GM06990 (cell line): ENCODE results near the gene ITPR1.

Experiments used
- DNase-seq: peaks from one replicate; pipeline ENCODE4 v3.0.0-alpha.2; 2011; ENCODE audit not compliant: insufficient read length; ENCODE audit errors: extremely low read depth
- H3K27me3 ChIP-seq: replicated peaks from 2 replicates; pipeline ENCODE4 v1.6.0; 2011; ENCODE audit warnings: low read length; ENCODE audit not compliant: control insufficient read depth, insufficient read depth
- H3K36me3 ChIP-seq: 2 replicates; pipeline ENCODE4 v1.5.1; 2011; ENCODE audit warnings: low read length; ENCODE audit not compliant: control insufficient read depth, insufficient read depth
- H3K4me3 ChIP-seq: replicated peaks from 2 replicates; pipeline ENCODE4 v1.5.1; 2011; ENCODE audit warnings: low read depth, mild to moderate bottlenecking, control low read depth, low read length
- TF ChIP-seq, protein P1 (sequence below): IDR thresholded peaks from 2 replicates; pipeline ENCODE4 v1.5.1; 2011; ENCODE audit warnings: low read length, control low read depth, mild to moderate bottlenecking, inconsistent platforms; ENCODE audit not compliant: insufficient read depth, poor library complexity, severe bottlenecking

The ITPR1 gene

DNA sequence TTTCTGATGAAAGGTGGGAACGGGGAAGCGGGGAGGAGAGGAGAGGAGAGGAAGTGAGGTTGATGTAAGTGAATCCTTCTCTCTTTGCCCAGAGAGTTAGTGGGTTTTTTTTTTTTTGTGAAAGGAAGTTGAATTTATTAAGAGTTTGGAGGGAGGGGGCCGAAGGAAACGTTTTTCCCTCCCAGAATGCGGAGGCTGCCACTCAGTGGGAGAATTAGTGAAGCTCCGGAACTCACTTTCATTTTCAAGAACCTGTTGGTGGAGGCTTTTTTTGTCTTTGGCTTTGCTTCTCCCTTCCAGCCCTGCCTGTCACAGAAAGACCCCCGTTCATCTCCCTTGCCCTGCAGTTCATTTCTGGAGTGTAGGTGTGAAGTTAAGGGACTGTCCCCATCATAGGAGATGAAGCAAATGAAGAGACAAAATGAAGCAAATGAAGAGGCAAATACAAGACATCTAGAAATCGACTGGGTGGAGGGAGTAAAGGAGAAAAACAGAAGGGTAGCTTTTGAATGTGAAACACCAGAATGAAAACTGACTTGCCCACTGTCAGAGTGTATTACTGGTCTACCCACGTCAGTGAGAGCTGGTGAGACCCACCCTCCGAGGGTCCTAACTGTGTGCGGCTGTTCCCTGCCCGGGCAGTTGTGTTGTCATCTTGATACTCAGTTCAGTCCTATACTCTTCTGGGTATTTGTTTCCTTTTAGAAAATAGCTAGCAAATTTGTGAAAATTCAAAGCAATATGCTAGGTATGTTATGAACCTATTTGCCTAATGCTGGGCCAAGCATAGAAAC lies 91.5 kb downstream of the ITPR1 start:
- peak; percentile 7 for DNase-seq
- Histone ChIP-seq H3K4me3 (peak overlapping the region; percentile 16), H3K27me3 (no peaks in the 10 kb centered on the region), H3K36me3 (no peaks in the 10 kb centered on the region)
- TF ChIP-seq, protein P1, sequence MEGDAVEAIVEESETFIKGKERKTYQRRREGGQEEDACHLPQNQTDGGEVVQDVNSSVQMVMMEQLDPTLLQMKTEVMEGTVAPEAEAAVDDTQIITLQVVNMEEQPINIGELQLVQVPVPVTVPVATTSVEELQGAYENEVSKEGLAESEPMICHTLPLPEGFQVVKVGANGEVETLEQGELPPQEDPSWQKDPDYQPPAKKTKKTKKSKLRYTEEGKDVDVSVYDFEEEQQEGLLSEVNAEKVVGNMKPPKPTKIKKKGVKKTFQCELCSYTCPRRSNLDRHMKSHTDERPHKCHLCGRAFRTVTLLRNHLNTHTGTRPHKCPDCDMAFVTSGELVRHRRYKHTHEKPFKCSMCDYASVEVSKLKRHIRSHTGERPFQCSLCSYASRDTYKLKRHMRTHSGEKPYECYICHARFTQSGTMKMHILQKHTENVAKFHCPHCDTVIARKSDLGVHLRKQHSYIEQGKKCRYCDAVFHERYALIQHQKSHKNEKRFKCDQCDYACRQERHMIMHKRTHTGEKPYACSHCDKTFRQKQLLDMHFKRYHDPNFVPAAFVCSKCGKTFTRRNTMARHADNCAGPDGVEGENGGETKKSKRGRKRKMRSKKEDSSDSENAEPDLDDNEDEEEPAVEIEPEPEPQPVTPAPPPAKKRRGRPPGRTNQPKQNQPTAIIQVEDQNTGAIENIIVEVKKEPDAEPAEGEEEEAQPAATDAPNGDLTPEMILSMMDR, result no peak

DNA sequence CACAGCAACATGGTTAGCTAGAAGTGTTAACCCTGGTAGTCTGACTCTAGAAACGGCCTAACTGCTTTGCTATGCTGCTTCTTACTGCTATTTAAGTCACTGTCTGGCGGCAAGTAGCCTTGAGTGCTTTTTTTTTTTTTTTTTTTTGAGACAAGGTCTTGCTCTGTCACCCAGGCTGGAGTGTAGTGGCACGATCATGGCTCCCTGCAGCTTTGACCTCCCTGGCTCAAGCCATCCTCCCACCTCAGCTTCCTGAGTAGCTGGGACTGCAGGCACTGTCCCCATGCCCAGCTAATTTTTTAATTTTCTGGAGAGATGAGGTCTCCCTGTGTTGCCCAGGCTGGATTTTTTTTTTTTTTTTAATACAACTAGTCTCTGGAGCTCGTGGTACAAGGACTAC lies 93.2 kb downstream of the ITPR1 start:
- TF ChIP-seq, protein P1, result no peak
- DNase-seq, result no peak
- Histone ChIP-seq H3K36me3 (no peaks in the 10 kb centered on the region), H3K27me3 (no peaks in the 10 kb centered on the region), H3K4me3 (no peak overlapping the region)

DNA sequence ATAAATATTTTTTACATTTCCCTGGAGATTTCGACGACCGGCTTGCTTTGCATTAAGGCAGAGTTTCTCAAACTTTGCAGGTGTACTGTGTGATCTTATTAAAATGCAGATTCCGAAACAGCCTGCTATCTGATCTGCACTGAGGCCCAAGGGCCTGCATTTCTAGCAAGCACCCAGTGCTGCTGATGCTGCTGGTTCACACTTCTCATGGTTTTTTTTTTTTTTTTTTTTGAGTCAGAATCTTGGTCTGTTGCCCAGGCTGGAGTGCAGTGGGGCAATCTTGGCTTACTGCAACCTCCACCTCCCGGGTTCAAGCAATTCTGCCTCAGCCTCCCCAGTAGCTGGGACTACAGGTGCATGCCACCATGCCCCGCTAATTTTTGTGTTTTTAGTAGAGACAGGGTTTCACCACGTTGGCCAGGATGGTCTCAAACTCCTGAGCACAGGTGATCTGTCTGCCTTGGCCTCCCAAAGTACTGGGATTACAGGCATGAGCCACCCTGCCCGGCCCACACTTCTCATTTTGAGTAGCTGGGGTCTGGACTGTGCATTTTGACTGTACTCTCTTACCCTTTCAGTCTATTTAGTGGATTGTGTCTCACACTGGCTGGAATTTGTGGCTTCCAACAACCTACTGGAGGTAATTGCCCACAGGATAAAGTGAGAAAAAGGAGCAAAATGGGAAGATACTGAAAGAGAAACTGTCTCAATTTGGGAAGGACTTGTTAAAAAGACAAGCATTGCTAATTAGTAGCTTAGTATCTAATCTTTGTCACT lies 94.1 kb downstream of the ITPR1 start:
- Histone ChIP-seq H3K36me3 (no peaks in the 10 kb centered on the region), H3K27me3 (no peaks in the 10 kb centered on the region), H3K4me3 (no peak overlapping the region)
- TF ChIP-seq, protein P1, result no peak
- DNase-seq, result peak; percentile 5

DNA sequence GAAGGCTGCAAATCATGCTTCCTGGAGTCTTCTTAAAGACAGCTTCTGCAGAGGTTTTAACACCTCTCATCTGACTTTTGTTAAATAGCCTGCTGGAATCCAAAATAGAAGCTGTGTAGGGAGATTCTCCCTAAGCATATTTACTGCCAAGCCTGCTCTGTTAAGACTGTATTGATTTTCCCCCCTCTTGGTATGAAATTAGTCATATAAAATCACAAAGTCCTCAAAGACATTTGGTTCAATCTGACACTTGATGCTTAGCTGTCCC lies 94.6 kb downstream of the ITPR1 start:
- Histone ChIP-seq H3K4me3 (no peak overlapping the region), H3K27me3 (no peaks in the 10 kb centered on the region), H3K36me3 (no peaks in the 10 kb centered on the region)
- TF ChIP-seq, protein P1, result no peak
- no peak for DNase-seq

DNA sequence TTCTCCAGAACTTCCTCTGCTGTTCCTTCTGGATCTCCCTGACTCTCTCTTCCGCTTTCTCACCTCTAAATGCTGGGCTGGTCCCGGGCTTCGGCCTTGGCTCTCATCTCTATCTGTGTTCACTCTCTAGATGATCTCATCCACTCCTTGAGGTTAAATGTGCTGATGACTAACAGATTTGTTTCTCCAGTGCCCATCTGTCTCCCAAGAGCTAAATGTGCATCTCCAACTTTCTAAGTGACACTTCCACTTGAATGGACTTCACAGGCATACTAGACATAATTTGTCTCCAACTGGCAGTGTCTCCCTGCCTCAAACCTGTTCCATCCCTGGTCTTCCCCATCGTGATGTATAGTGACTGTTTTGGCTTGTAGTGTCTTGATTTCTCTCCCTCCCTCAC lies 95.3 kb downstream of the ITPR1 start:
- TF ChIP-seq, protein P1, result no peak
- DNase-seq, result no peak
- Histone ChIP-seq H3K36me3 (no peaks in the 10 kb centered on the region), H3K4me3 (no peak overlapping the region), H3K27me3 (no peaks in the 10 kb centered on the region)
